ENCODE data around the gene CDK14.

CDK14 gene

GRCh38 chr7:90836937-90837336 is 240.8 kb downstream of the CDK14 start:
- no peak for DNase-seq
- H3K36me3 Mint-ChIP-seq (ENCODE audit: low read depth) = no peaks in the 10 kb centered on the region
- H3K27me3 Mint-ChIP-seq = no peaks in the 10 kb centered on the region
- no peaks in the 10 kb centered on the region for H3K4me1 Mint-ChIP-seq (ENCODE audit: low read depth)
- H3K27ac Mint-ChIP-seq = no peak overlapping the region
- H3K9me3 Mint-ChIP-seq = peaks cover 21% of the 10 kb centered on the region
- H3K4me3 Mint-ChIP-seq = no peak overlapping the region

GRCh38 chr7:90838799-90839198 is 242.7 kb downstream of the CDK14 start:
- no peaks in the 10 kb centered on the region for H3K27me3 Mint-ChIP-seq
- no peaks in the 10 kb centered on the region for H3K4me1 Mint-ChIP-seq (ENCODE audit: low read depth)
- H3K27ac Mint-ChIP-seq = no peak overlapping the region
- peaks cover 18% of the 10 kb centered on the region for H3K9me3 Mint-ChIP-seq
- no peak for DNase-seq
- no peaks in the 10 kb centered on the region for H3K36me3 Mint-ChIP-seq (ENCODE audit: low read depth)
- no peak overlapping the region for H3K4me3 Mint-ChIP-seq

GRCh38 chr7:90839316-90839715 is 243.2 kb downstream of the CDK14 start:
- Mint-ChIP-seq H3K4me3 (no peak overlapping the region), H3K9me3 (peaks cover 18% of the 10 kb centered on the region), H3K4me1 (ENCODE audit: low read depth) (no peaks in the 10 kb centered on the region), H3K36me3 (ENCODE audit: low read depth) (no peaks in the 10 kb centered on the region), H3K27ac (no peak overlapping the region), H3K27me3 (no peaks in the 10 kb centered on the region)
- DNase-seq = no peak

GRCh38 chr7:90839727-90840291 is 243.7 kb downstream of the CDK14 start:
- H3K36me3 Mint-ChIP-seq (ENCODE audit: low read depth) = no peaks in the 10 kb centered on the region
- peaks cover 16% of the 10 kb centered on the region for H3K9me3 Mint-ChIP-seq
- H3K27me3 Mint-ChIP-seq = no peaks in the 10 kb centered on the region
- H3K27ac Mint-ChIP-seq = no peak overlapping the region
- H3K4me3 Mint-ChIP-seq = no peak overlapping the region
- DNase-seq = no peak
- no peaks in the 10 kb centered on the region for H3K4me1 Mint-ChIP-seq (ENCODE audit: low read depth)

GRCh38 chr7:90841759-90842429 is 245.8 kb downstream of the CDK14 start:
- Mint-ChIP-seq H3K27ac (no peak overlapping the region), H3K9me3 (peaks cover 12% of the 10 kb centered on the region), H3K27me3 (no peaks in the 10 kb centered on the region), H3K4me3 (no peak overlapping the region), H3K4me1 (ENCODE audit: low read depth) (no peaks in the 10 kb centered on the region), H3K36me3 (ENCODE audit: low read depth) (no peaks in the 10 kb centered on the region)
- DNase-seq = no peak

- DNase-seq = no peak
- peaks cover 12% of the 10 kb centered on the region for H3K9me3 Mint-ChIP-seq
- no peak overlapping the region for H3K4me3 Mint-ChIP-seq
- no peaks in the 10 kb centered on the region for H3K4me1 Mint-ChIP-seq (ENCODE audit: low read depth)
- H3K27ac Mint-ChIP-seq = no peak overlapping the region
- no peaks in the 10 kb centered on the region for H3K36me3 Mint-ChIP-seq (ENCODE audit: low read depth)
- H3K27me3 Mint-ChIP-seq = no peaks in the 10 kb centered on the region
Observed at GRCh38 chr7:90842430-90842788, 246.3 kb downstream of the CDK14 start.

GRCh38 chr7:90843472-90843871 is 247.4 kb downstream of the CDK14 start:
- no peak overlapping the region for H3K27ac Mint-ChIP-seq
- no peaks in the 10 kb centered on the region for H3K4me1 Mint-ChIP-seq (ENCODE audit: low read depth)
- peaks cover 9% of the 10 kb centered on the region for H3K9me3 Mint-ChIP-seq
- H3K27me3 Mint-ChIP-seq = no peaks in the 10 kb centered on the region
- DNase-seq = no peak
- no peaks in the 10 kb centered on the region for H3K36me3 Mint-ChIP-seq (ENCODE audit: low read depth)
- no peak overlapping the region for H3K4me3 Mint-ChIP-seq

GRCh38 chr7:90844421-90844820 is 248.3 kb downstream of the CDK14 start:
- Mint-ChIP-seq H3K4me1 (ENCODE audit: low read depth) (no peaks in the 10 kb centered on the region), H3K36me3 (ENCODE audit: low read depth) (no peaks in the 10 kb centered on the region), H3K9me3 (no peaks in the 10 kb centered on the region), H3K27ac (no peak overlapping the region), H3K4me3 (no peak overlapping the region), H3K27me3 (no peaks in the 10 kb centered on the region)
- DNase-seq = no peak

GRCh38 chr7:90846192-90846591 is 250.1 kb downstream of the CDK14 start:
- no peaks in the 10 kb centered on the region for H3K4me1 Mint-ChIP-seq (ENCODE audit: low read depth)
- no peak overlapping the region for H3K27ac Mint-ChIP-seq
- H3K9me3 Mint-ChIP-seq = no peaks in the 10 kb centered on the region
- no peaks in the 10 kb centered on the region for H3K27me3 Mint-ChIP-seq
- no peak for DNase-seq
- no peaks in the 10 kb centered on the region for H3K36me3 Mint-ChIP-seq (ENCODE audit: low read depth)
- H3K4me3 Mint-ChIP-seq = no peak overlapping the region

GRCh38 chr7:90850066-90850465 is 253.9 kb downstream of the CDK14 start:
- no peak overlapping the region for H3K4me3 Mint-ChIP-seq
- H3K9me3 Mint-ChIP-seq = no peaks in the 10 kb centered on the region
- H3K27ac Mint-ChIP-seq = no peak overlapping the region
- H3K27me3 Mint-ChIP-seq = no peaks in the 10 kb centered on the region
- no peak for DNase-seq
- H3K36me3 Mint-ChIP-seq (ENCODE audit: low read depth) = no peaks in the 10 kb centered on the region
- H3K4me1 Mint-ChIP-seq (ENCODE audit: low read depth) = no peaks in the 10 kb centered on the region

- Mint-ChIP-seq H3K36me3 (ENCODE audit: low read depth) (no peaks in the 10 kb centered on the region), H3K4me3 (no peak overlapping the region), H3K27ac (no peak overlapping the region), H3K4me1 (ENCODE audit: low read depth) (no peaks in the 10 kb centered on the region), H3K27me3 (no peaks in the 10 kb centered on the region), H3K9me3 (no peaks in the 10 kb centered on the region)
- DNase-seq = no peak
Observed at GRCh38 chr7:90850471-90850870, 254.3 kb downstream of the CDK14 start.

- Mint-ChIP-seq H3K9me3 (no peaks in the 10 kb centered on the region), H3K27ac (no peak overlapping the region), H3K4me1 (ENCODE audit: low read depth) (no peaks in the 10 kb centered on the region), H3K27me3 (no peaks in the 10 kb centered on the region), H3K36me3 (ENCODE audit: low read depth) (no peaks in the 10 kb centered on the region), H3K4me3 (no peak overlapping the region)
- DNase-seq = no peak
Observed at GRCh38 chr7:90853205-90853604, 257.1 kb downstream of the CDK14 start.

GRCh38 chr7:90856351-90857070 is 260.4 kb downstream of the CDK14 start:
- DNase-seq = no peak
- Mint-ChIP-seq H3K27ac (no peak overlapping the region), H3K4me1 (ENCODE audit: low read depth) (no peaks in the 10 kb centered on the region), H3K9me3 (no peaks in the 10 kb centered on the region), H3K27me3 (no peaks in the 10 kb centered on the region), H3K36me3 (ENCODE audit: low read depth) (no peaks in the 10 kb centered on the region), H3K4me3 (no peak overlapping the region)

- no peak for DNase-seq
- no peak overlapping the region for H3K27ac Mint-ChIP-seq
- H3K4me1 Mint-ChIP-seq (ENCODE audit: low read depth) = no peaks in the 10 kb centered on the region
- no peaks in the 10 kb centered on the region for H3K27me3 Mint-ChIP-seq
- no peaks in the 10 kb centered on the region for H3K36me3 Mint-ChIP-seq (ENCODE audit: low read depth)
- H3K9me3 Mint-ChIP-seq = no peaks in the 10 kb centered on the region
- no peak overlapping the region for H3K4me3 Mint-ChIP-seq
Observed at GRCh38 chr7:90857603-90858002, 261.5 kb downstream of the CDK14 start.

GRCh38 chr7:90858546-90858945 is 262.4 kb downstream of the CDK14 start:
- Mint-ChIP-seq H3K27ac (no peak overlapping the region), H3K36me3 (ENCODE audit: low read depth) (no peaks in the 10 kb centered on the region), H3K27me3 (no peaks in the 10 kb centered on the region), H3K9me3 (no peaks in the 10 kb centered on the region), H3K4me1 (ENCODE audit: low read depth) (no peaks in the 10 kb centered on the region), H3K4me3 (no peak overlapping the region)
- no peak for DNase-seq

Measured in activated T-cell treated with anti-CD3 and anti-CD28 coated beads, Interleukin-2, amount 50 U/mL, for 24 hours (primary cell).